Stimulated activated CD4-positive, alpha-beta T cell treated with anti-CD3 and anti-CD28 coated beads, Interleukin-2, amount 100 ng/mL, for 4 hours (primary cell): ENCODE results near the gene NOPCHAP1.

Experiments used
- DNase-seq: peaks from one replicate; pipeline ENCODE4 v3.0.0-alpha.2; 2020; ENCODE audit warnings: low read depth

Gene NOPCHAP1

GRCh38 chr12:105020241-105020962, 34.3 kb downstream of the NOPCHAP1 start:
- no peak for DNase-seq

- DNase-seq = no peak
Measured at GRCh38 chr12:105024928-105025327, 38.8 kb downstream of the NOPCHAP1 start.

GRCh38 chr12:105025890-105026289, 39.8 kb downstream of the NOPCHAP1 start:
- no peak for DNase-seq

- no peak for DNase-seq
Measured at GRCh38 chr12:105026411-105026810, 40.3 kb downstream of the NOPCHAP1 start.

GRCh38 chr12:105030820-105031807, 45.0 kb downstream of the NOPCHAP1 start:
- no peak for DNase-seq

- DNase-seq = no peak
Measured at GRCh38 chr12:105032703-105033357, 46.7 kb downstream of the NOPCHAP1 start.

- no peak for DNase-seq
Measured at GRCh38 chr12:105033851-105034250, 47.7 kb downstream of the NOPCHAP1 start.
